HG02840 (cell line): ENCODE results near the gene WDR53.
A peak's percentile ranks its signal among the peaks of the same experiment; 100 is the strongest.
"Not testable (repeated sequence)": the region's sequence is repeated elsewhere in the genome, so short reads cannot be mapped to it uniquely, and the experiment has no call there.

ENCODE experiments used
- ATAC-seq: cut with Tn5 transposase; IDR thresholded peaks from one replicate; pipeline ENCODE4 v1.9.1; 2021; ENCODE audit warnings: mild to moderate bottlenecking, moderate library complexity, moderate number of reproducible peaks; ENCODE audit not compliant: unreplicated experiment, low FRiP score

The WDR53 gene

DNA sequence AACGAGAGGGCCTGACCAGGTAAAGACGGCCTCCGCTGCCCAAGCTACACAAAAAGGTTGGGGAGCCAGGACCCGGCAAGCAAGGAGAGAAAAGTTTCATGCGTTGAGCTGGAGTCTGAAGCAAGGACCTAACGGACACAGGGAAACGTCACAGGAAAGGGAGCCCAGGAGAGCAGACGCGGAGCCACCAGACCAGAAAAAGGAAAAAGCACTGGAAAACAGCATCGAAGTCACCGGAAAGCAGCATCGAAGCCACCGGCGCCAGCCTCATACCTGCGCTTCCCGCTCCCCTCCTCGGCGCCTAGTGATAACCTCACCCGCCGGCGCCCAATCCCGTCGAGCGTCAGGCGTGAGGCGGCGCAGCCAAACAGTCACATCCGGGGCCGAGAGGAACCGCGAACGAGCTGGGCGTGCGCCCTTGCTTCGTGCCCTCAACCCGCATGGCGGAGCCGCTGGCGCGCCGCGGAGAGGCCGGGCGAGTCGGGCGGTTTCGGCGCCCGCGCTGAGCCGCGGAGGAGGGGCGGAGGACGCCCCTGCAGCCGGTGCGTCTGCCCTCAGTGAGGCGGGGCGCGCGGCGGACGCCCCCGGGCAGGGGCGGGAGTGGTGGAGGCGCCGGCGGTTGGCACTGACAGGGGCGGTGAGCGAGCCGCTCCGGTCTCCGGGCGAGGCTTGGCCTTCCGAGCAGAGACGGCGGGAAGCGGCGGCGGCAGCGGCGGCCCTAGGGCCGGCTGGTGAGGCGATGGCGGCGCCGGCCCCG lies at the start of gene WDR53, which contains the start of gene FBXO45:
Gene WDR53, minus strand, starts transcription at position 309 of the 757 bp plus-strand sequence. CDS start 7,079 bp downstream, outside the sequence.
Gene FBXO45, plus strand, starts transcription at position 415 of the 757 bp plus-strand sequence. Its CDS starts 325 bp downstream, at position 740.
- peak; percentile 89 for ATAC-seq

DNA sequence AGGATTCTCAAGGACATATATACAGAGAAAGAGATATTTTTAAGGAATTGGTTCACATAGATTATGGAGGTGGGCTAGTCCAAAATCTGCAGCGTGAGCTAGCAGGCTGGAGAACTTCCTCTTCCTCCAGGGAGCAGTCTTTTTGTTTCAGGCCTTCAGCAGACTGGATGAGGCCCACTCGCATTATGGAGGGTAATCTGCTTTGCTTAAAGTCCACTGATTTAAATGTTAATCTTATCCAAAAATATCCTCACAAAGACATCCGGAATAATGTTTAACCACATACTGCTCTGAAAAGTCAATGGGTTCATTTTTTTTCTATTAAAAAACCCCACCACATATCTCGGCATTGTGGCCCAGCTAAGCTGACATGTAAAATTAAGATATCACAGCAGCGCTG lies 48.9 kb upstream of the WDR53 start:
- ATAC-seq = no peak

DNA sequence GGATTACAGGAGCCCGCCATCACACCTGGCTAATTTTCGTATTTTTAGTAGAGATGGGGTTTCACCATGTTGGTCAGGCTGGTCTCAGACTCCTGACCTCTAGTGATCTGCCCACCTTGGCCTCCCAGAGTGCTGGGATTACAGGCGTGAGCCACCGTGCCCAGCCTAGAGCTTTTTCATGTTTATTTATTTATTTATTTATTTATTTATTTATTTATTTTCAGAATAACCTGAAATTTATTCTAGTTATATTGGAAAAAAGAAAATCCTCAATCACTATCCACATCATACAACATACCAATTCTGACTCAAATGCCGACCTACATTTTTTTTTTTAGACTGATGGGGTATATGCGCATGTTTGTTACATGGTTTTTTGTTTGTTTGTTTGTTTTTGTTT lies 46.9 kb upstream of the WDR53 start:
- not testable (repeated sequence) for ATAC-seq

DNA sequence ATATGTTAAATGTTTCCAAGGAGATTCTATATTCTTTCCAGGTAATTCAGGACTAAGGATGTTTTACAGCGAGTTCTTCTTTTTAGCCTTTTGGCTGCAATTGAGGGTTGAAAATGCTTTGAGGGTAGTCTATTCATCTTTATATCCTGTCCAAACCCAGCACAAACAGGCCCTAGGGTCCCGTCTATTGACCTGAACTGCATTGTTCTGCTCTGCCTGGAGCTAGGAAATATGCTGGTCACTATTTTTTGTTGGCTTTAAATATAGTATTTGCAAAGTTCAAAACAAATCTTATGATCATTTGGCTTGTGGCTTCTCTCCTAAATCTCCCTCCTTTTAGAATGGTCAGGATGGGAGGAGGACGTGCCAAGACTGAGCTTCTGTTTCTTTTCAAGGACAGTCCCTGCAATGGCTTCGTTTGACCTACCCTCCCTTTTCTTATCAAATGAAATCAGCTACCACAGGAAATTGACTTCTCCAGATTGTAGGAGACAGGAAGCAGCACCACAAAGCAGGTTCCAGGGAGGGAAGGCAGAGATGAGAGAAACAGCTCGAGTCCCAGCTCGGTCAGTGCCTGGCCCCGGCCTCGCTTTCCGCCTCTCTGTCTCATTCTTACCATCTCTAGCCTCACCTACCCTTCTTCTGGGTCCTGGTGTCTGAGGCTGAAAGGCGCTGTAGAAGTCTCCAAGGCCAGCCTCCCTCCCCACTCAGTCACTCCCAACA lies 43.6 kb upstream of the WDR53 start:
- ATAC-seq = no peak

DNA sequence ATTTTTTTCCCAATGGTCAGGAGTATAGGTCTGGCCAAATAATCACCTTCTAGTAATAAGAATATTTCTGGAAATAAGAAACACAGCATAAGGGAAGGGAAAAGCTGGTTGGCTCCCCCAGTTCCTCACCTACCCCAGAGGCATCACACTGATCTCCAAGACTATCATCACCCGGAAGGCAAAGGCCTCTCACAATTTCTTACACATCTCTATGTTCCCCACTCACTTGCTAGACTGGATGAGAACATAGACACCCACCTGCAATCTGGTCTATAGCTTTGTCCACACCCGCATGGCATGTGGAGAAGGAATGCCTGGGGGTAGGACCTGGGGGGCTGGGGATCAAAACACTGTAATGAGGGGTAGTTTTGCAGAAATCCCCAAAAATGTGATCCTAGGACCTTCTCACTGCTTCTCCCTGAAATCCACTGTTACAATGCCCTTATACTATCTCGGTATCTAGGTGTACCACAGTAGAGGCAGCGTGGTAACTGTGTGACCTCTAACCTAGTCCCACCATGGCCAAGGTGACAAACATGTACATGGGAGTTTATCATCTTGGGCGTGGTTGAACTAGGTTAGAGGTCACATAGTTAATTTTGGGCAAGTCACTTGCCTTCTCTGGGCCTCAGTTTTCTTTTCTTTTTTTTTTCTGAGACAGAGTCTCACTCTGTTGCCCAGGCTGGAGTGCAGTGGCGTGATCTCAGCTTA lies 41.6 kb upstream of the WDR53 start:
- no peak for ATAC-seq

GRCh38 chr3:196609343-196609775 lies 41.0 kb upstream of the WDR53 start:
- no peak for ATAC-seq

DNA sequence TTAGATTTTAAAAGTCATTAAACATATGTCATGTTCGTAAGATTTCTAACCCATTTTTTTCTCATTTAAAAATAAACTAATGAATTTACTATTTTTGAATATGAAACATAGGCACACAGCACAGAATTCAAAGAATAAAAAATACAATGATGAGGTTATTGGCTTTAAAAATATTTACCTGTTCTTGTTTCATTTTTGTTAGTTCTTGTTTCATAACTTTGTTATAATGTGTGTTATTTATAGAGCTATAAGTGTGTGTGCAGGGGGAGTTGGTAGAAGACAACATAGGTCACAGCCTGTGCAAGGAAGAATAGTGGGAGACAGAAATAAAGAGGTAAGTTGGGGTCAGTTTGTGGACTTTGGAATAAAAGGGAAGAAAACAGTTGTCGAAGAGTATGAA lies 40.3 kb upstream of the WDR53 start:
- ATAC-seq = no peak

GRCh38 chr3:196604548-196604947 lies 36.2 kb upstream of the WDR53 start:
- no peak for ATAC-seq

GRCh38 chr3:196603683-196604082 lies 35.3 kb upstream of the WDR53 start:
- no peak for ATAC-seq

DNA sequence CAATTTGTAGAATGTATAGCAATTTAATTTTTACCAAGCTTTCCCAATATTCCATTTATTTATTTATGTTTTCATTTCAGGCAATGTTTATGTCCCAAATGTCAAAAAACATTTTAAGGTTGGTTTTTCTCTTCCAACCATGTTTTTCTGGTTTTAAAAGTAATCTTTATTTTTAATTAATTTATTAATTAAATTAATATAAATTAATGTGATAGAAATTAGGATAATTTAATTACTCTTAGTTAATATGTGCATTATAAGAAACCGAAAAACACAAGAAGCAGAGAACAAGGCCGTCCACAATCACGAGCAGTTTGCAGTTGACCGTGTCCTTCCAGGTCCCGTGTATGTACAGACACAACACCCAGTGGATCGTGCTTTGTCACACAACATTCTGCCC lies 34.3 kb upstream of the WDR53 start:
- no peak for ATAC-seq

- ATAC-seq = no peak
These were observed 32.0 kb upstream of the WDR53 start for GRCh38 chr3:196600359-196600758.

DNA sequence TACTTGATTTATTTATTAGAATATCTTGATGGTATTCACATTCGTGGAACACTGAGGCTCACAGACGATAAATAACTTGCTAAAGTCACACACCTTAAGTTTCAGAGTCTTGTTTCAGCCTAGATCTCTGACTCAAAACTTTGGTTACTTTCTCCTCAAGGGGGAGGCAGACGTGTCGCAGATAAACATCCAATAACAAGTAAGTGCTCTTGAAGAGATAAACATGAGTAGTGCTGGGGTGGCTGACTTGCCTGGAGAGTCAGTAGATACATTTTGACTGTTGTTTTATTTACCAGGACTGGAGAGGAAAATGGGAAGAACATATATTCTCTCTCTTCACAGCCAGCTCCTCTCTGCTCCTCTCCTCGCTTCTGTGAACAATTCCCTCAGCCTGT lies 31.4 kb upstream of the WDR53 start:
- ATAC-seq = no peak

DNA sequence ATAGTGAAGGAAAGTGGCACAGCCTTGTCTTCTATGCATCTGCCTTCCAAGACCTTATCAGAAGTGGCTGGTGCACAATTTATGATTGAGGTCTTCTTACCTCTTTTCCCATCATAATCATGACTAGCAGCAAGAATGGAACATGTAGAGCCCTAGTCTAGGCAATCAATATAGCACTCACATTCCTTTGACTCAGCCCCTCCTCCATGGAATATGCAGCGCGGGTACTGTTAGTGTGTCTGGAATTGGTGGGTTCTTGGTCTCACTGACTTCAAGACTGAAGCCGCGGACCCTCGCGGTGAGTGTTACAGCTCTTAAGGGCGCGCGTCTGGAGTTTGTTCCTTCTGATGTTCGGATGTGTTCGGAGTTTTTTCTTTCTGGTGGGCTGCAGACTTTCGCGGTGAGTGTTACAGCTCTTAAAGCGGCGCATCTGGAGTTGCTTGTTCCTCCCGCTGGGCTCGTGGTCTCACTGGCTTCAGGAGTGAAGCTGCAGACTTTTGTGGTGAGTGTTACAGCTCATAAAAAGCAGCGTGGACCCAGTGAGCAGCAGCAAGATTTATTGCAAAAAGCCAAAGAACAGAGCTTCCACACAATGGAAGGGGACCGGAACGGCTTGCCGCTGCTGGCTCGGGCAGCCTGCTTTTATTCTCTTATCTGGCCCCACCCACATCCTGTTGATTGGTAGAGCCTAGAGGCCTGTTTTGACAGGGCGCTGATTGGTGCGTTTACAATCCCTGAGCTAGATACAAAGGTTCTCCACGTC lies 29.8 kb upstream of the WDR53 start:
- not testable (repeated sequence) for ATAC-seq

DNA sequence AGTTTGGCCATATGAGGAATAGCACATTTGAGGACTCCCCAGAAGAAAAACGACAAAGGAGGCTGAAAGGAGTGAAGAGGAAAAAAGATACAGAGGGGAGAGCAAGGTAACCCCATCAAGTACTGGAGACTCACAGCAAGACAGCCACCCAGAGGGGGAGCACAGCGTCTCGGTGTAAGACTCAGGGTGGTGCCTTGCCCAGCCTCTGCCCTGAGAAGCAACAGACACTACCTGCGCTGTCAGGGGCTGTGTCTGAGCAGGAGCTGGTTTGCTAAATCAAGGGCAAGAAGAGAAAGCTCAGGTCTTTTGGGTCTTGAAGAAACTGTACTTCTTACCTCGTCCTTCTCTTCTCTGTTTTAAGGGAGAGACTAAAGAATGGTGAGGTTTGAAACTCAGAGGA lies 28.0 kb upstream of the WDR53 start:
- no peak for ATAC-seq

DNA sequence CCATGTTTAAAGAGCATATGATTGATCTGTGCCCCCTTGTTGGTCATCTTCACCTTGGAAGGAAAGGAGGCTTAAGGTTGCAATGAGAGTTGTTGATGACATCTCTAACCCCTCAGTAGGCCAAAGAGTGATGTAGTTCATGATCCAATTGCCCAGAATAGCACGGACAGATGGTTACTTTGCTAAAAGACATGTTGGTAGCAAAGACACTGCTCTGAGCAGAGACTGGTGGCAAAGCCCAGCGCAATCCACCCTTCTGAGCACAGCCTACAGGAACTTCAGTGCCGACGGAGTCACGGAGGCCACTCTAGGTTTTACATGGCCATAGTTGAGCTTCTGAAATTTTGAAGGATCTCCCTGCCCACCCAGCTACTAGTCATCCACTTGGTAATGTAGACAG lies 21.9 kb upstream of the WDR53 start:
- no peak for ATAC-seq

DNA sequence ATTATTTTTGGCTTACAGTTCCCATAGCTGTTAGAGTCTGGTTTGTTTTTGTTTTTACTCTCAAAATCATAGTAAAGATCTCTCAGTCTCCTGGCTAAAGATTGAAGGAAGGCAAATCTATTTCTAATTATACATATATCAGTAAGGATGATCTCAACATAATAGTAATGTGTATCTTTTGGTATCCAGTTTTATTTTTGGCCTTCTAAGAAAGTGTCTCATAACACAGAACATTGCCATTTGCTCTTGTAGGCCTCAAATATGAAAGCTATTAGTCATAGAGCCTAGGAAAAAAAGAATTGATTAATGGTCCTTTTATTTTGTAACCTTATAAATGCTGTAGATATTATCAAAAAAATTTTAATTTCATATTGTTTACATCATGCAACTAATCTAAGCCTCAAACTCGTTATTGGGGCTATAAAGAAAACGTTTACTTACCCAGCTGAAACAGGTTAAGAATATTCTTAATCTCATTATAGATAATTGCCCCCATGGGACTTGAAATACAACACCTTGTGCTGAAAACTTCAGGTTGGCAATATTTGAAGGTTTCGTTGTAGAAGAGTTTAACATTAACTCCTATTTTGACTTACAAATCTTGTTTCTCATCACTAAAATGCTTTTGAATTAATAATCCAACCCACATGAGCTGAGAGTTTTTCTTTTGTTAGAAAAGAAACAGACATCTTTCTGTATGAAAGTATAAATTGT lies 16.8 kb upstream of the WDR53 start:
- no peak for ATAC-seq

DNA sequence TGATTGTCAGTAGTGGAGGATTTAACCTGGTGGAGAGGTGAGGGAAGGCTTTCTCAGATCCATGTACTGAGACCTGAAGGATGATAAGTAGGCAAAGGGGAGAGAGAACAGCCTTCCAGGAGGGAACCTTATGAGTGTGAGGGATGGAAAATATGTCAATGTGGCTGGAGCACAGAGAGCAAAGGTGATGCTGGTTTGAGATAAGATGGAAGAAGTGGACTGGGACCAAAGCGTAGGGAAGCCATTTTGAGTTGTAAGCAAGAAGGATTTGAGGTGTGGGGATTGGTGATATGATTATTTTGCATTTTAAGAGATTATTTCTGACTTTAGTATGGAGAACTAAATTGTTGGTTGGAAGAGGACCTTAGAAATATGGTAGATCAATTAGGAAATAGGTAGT lies 4.0 kb upstream of the WDR53 start:
- ATAC-seq = no peak

DNA sequence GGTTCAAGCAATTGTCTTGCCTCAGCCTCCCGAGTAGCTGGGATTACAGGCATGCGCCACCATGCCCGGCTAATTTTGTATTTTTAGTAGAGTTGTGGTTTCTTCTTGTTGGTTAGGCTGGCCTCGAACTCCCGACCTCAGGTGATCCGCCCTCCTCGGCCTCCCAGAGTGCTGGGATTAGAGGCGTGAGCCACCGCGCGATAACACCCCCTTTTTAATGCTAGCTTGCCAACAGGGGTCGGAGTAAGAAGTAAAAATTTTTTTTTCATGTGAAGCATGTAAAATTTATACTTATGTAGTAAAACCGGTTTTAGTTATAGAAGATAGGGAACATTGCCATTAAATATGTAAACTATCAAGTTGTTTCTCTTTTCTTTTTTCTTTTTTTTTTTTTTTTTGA lies 2.0 kb upstream of the WDR53 start:
- ATAC-seq = not testable (repeated sequence)

DNA sequence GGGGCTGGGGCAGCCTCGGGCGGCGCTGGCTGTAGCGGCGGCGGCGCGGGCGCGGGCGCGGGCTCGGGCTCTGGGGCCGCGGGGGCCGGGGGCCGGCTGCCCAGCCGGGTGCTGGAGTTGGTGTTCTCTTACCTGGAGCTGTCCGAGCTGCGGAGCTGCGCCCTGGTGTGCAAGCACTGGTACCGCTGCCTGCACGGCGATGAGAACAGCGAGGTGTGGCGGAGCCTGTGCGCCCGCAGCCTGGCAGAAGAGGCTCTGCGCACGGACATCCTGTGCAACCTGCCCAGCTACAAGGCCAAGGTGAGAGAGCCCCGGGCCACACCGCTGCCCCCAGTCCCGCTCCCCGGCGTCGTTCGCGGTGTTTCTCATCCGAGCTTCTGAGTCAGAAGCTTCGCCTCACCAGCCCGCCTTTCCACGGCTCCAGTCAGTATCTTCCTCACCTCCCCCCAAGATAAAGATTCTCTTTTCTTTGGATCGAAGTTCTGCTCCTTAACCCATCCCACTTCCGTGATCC lies 706 bp upstream of the WDR53 start:
- peak; percentile 30 for ATAC-seq
